Omental fat pad (tissue), 4 donors: Measurements from ENCODE around the gene TBC1D16. TPM values are rescaled to one million over a fixed set of nuclear protein-coding genes. Genes with fewer than 3 reads are reported as not detected.

Experiments
- ATAC-seq: fragments of 150-250 bp; one replicate; pipeline ENCODE4 v1.9.1; 2016; ENCODE audit warnings: mild to moderate bottlenecking, moderate library complexity; ENCODE audit not compliant: low FRiP score
- DNase-seq: peaks from one replicate; pipeline ENCODE4 v3.0.0-alpha.2; 2019; ENCODE audit warnings: low spot score
- CTCF ChIP-seq, 3 donors: fragments of 450-650 bp; IDR thresholded peaks; one replicate each; pipeline ENCODE4 v1.5.1; 2016 to 2017; ENCODE audit warnings: antibody characterized with exemption in 3 of 3, mild to moderate bottlenecking in 3 of 3, moderate library complexity in 2 of 3
- total RNA-seq, 4 donors: library from RNA; depleted of rRNA; stranded (reverse); fragments of >200 nt; gene quantifications; one replicate each; pipeline ENCODE4 v1.1.0, GENCODE V29; 2016

TBC1D16 gene
- total RNA-seq, 4 donors from 2014 or later: 46.1 to 97.9 (median 65.3) TPM

- no peak for ATAC-seq
- TF ChIP-seq CTCF (IDR thresholded peaks at IDR 0.05): no peak
- DNase-seq: no peak
Measured at GRCh38 chr17:79888009-79888540, 147.6 kb downstream of the TBC1D16 start.

GRCh38 chr17:79887451-79887991, 148.2 kb downstream of the TBC1D16 start:
- DNase-seq: no peak
- TF ChIP-seq CTCF (IDR thresholded peaks at IDR 0.05): no peak

GRCh38 chr17:79883202-79883601, 152.5 kb downstream of the TBC1D16 start:
- no peak for DNase-seq
- ATAC-seq: no peak
- no peak for TF ChIP-seq CTCF (IDR thresholded peaks at IDR 0.05)

More at GRCh38 chr17:79887451-79887991, 148.2 kb downstream of the TBC1D16 start:
- no peak for ATAC-seq

Other genes starting within 250 kb of the TBC1D16 start
- gene CBX8, start 238.8 kb downstream of the TBC1D16 start, total RNA-seq: 1 to 10 TPM in 2 of 4 donors, under 1 TPM in 2; 0.88 to 2.2 (median 1.2) TPM
- 10 to 100 TPM in 2 of 4 donors, 1 to 10 TPM in 2; 5.5 to 16.6 (median 10.6) TPM for gene CBX4, start 196.4 kb downstream of the TBC1D16 start, total RNA-seq
- 1 to 10 TPM; 3.5 to 8.8 (median 5.3) TPM for gene CCDC40, start 770 bp upstream of the TBC1D16 start, total RNA-seq
- 10 to 100 TPM; 52.8 to 83.0 (median 64.8) TPM for gene GAA, start 65.7 kb upstream of the TBC1D16 start, total RNA-seq
- 100 to 1,000 TPM in 2 of 4 donors, 10 to 100 TPM in 2; 49.0 to 218 (median 112) TPM for gene EIF4A3, start 111.3 kb upstream of the TBC1D16 start, total RNA-seq
- under 1 TPM in 2 of 4 donors, not detected in 2; 0.37 to 0.63 TPM for gene CARD14, start 134.2 kb upstream of the TBC1D16 start, total RNA-seq
- 10 to 100 TPM; 16.2 to 32.2 (median 28.0) TPM for gene SGSH, start 184.5 kb upstream of the TBC1D16 start, total RNA-seq
- 10 to 100 TPM in 3 of 4 donors, 1 to 10 TPM in 1; 9.1 to 18.9 (median 11.3) TPM for gene SLC26A11, start 184.6 kb upstream of the TBC1D16 start, total RNA-seq
- gene RNF213, start 225.0 kb upstream of the TBC1D16 start, total RNA-seq: 100 to 1,000 TPM in 2 of 4 donors, 10 to 100 TPM in 2; 83.6 to 205 (median 103) TPM